Panc1 (cell line): ENCODE results near the gene FAXC. TPM values are rescaled to one million over a fixed set of nuclear protein-coding genes. Genes with fewer than 3 reads are reported as not detected.

Experiments used
- ATAC-seq: fragments of 200-7000 bp; cut with Tn5 transposase; 2 replicates; pipeline ENCODE4 v1.9.1; 2020; ENCODE audit warnings: mild to moderate bottlenecking, moderate library complexity
- BruUV-seq: library from RNA; stranded (reverse); fragments of 400-500 nt; replicated peaks from 2 replicates; lab custom pipeline; 2021; lab: Mats Ljungman, UMichigan
- CTCF ChIA-PET: fragments of 300-600 bp; sonication (Branson Sonifier 250); formaldehyde crosslinking; loops from one replicate; lab custom pipeline; 2022; ENCODE audit warnings: antibody characterized with exemption; lab: Charles Lee
- POLR2A ChIA-PET: fragments of 300-600 bp; sonication (Branson Sonifier 250); formaldehyde crosslinking; loops from one replicate; lab custom pipeline; 2022; ENCODE audit warnings: antibody characterized with exemption; lab: Charles Lee
- DNase-seq: peaks from one replicate; pipeline ENCODE4 v3.0.0-alpha.2; 2010; ENCODE audit warnings: low read depth, low spot score
- H3K27ac ChIP-seq: 2 replicates; pipeline ENCODE4 v1.5.1; 2011; ENCODE audit warnings: mild to moderate bottlenecking, low read length, inconsistent platforms
- H3K27me3 ChIP-seq: fragments of 200-500 bp; sonication (Bioruptor generic); 2 replicates; pipeline ENCODE4 v1.6.0; 2014; ENCODE audit warnings: low read length, inconsistent platforms; ENCODE audit not compliant: control insufficient read depth, insufficient read depth
- H3K36me3 ChIP-seq: fragments of 200-500 bp; sonication (Bioruptor generic); 2 replicates; pipeline ENCODE4 v1.5.1; 2014; ENCODE audit warnings: inconsistent platforms, mild to moderate bottlenecking, low read length, moderate library complexity; ENCODE audit not compliant: control insufficient read depth, insufficient read depth
- H3K4me1 ChIP-seq: 2 replicates; pipeline ENCODE4 v1.5.1; 2011; ENCODE audit warnings: inconsistent platforms, mild to moderate bottlenecking, low read length, moderate library complexity; ENCODE audit not compliant: control insufficient read depth, insufficient read depth
- H3K4me3 ChIP-seq, 2 experiments: 2 replicates each; pipeline ENCODE4 v1.5.1; 2011 to 2012; ENCODE audit warnings: low read depth in 2 of 2, low read length in 2 of 2, mild to moderate bottlenecking in 2 of 2, inconsistent platforms in 1 of 2, moderate library complexity in 1 of 2
- H3K9me3 ChIP-seq: fragments of 200-500 bp; sonication (Bioruptor generic); 2 replicates; pipeline ENCODE4 v1.5.1; 2014; ENCODE audit warnings: low read depth, mild to moderate bottlenecking, inconsistent platforms, low read length, moderate library complexity; ENCODE audit not compliant: control insufficient read depth, insufficient read depth
- POLR2AphosphoS5 ChIP-seq: IDR thresholded peaks from 2 replicates; pipeline ENCODE4 v1.6.1; 2012; ENCODE audit warnings: mild to moderate bottlenecking, low read depth, low read length, moderate library complexity
- REST ChIP-seq, 2 experiments: IDR thresholded peaks; 2 replicates each; pipeline ENCODE4 v1.6.1; 2011 to 2012; ENCODE audit warnings: low read depth in 2 of 2, control low read depth in 1 of 2, low read length in 1 of 2, mild to moderate bottlenecking in 1 of 2, moderate library complexity in 1 of 2; ENCODE audit not compliant: insufficient read depth in 1 of 2
- SIN3A ChIP-seq: IDR thresholded peaks from 2 replicates; pipeline ENCODE4 v1.6.1; 2012; ENCODE audit warnings: low read depth, mild to moderate bottlenecking, low read length, moderate library complexity, borderline replicate concordance; ENCODE audit not compliant: insufficient read depth
- TCF7L2 ChIP-seq: IDR thresholded peaks from 2 replicates; pipeline ENCODE4 v1.6.1; 2011; ENCODE audit warnings: mild to moderate bottlenecking, low read depth, low read length, inconsistent platforms
- in situ Hi-C: cut with HindIII; loops from 2 replicates; pipeline ENCODE4 v1.10.0; 2016; ENCODE audit warnings: low sequenced_read_pairs, low pct_unique_long_range_greater_than_20kb
- intact Hi-C: fragments of 100-400 bp; cut with micrococcal nuclease; formaldehyde crosslinking; loops from one replicate; pipeline ENCODE4 v1.10.0; 2022; ENCODE audit not compliant: unreplicated experiment
- total RNA-seq: library from RNA; stranded (reverse); gene quantifications from one replicate; pipeline ENCODE4 v1.2.1, GENCODE V29; 2021; ENCODE audit not compliant: unreplicated experiment
- TF ChIP-seq, protein P1 (sequence below): fragments of 450-650 bp; IDR thresholded peaks from 2 replicates; pipeline ENCODE4 v1.5.1; 2017; ENCODE audit warnings: mild to moderate bottlenecking

The FAXC gene
- total RNA-seq, 1 experiment from 2014 or later: 9.0 TPM

- H3K9me3 ChIP-seq: no peaks in the 10 kb centered on the region
- in situ Hi-C loops: no loop called here
- no peak for TF ChIP-seq SIN3A
- TF ChIP-seq, protein P1, sequence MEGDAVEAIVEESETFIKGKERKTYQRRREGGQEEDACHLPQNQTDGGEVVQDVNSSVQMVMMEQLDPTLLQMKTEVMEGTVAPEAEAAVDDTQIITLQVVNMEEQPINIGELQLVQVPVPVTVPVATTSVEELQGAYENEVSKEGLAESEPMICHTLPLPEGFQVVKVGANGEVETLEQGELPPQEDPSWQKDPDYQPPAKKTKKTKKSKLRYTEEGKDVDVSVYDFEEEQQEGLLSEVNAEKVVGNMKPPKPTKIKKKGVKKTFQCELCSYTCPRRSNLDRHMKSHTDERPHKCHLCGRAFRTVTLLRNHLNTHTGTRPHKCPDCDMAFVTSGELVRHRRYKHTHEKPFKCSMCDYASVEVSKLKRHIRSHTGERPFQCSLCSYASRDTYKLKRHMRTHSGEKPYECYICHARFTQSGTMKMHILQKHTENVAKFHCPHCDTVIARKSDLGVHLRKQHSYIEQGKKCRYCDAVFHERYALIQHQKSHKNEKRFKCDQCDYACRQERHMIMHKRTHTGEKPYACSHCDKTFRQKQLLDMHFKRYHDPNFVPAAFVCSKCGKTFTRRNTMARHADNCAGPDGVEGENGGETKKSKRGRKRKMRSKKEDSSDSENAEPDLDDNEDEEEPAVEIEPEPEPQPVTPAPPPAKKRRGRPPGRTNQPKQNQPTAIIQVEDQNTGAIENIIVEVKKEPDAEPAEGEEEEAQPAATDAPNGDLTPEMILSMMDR: no peak
- TF ChIP-seq POLR2AphosphoS5: no peak
- no peak for TF ChIP-seq TCF7L2
- BruUV-seq: no TSS peak
- ChIA-PET POLR2A (no interaction called here), CTCF (no interaction called here)
- no peaks in the 10 kb centered on the region for H3K27me3 ChIP-seq
- ATAC-seq (no peak), DNase-seq (no peak)
- no peak overlapping the region for H3K4me3 ChIP-seq
- H3K27ac ChIP-seq: no peak overlapping the region
- H3K4me1 ChIP-seq: no peaks in the 10 kb centered on the region
- intact Hi-C loops: no loop called here
- no peaks in the 10 kb centered on the region for H3K36me3 ChIP-seq
These were observed 54.7 kb downstream of the FAXC start for GRCh38 chr6:99294786-99295185.

- no TSS peak for BruUV-seq
- Histone ChIP-seq H3K4me3 (no peak overlapping the region), H3K9me3 (no peaks in the 10 kb centered on the region), H3K27ac (no peak overlapping the region), H3K4me1 (no peaks in the 10 kb centered on the region), H3K36me3 (no peaks in the 10 kb centered on the region), H3K27me3 (no peaks in the 10 kb centered on the region)
- DNase-seq: no peak
- POLR2A ChIA-PET: interaction anchor here (0.5 kb wide), 1 partner anchor 81 kb away, joined by 3 read pairs; no protein-coding TSS in a partner anchor
- intact Hi-C loops (no loop called here), in situ Hi-C loops (no loop called here)
- CTCF ChIA-PET: no interaction called here
- no peak; the same call in 1 of the 2 replicates for ATAC-seq
- no peak for TF ChIP-seq POLR2AphosphoS5
- no peak for TF ChIP-seq SIN3A
- no peak for TF ChIP-seq TCF7L2
- TF ChIP-seq REST (IDR thresholded peaks at IDR 0.05; ENCODE audit: insufficient read depth in 1 of 2, low read depth in 2 of 2, low read length in 1 of 2): no peak
- TF ChIP-seq, protein P1: no peak
These were observed 59.8 kb downstream of the FAXC start for GRCh38 chr6:99289701-99290100.
